ENCODE measurements around the gene PPP2R2C.

PPP2R2C gene

GRCh38 chr4:6343939-6344408, 128.4 kb downstream of the PPP2R2C start:
- Mint-ChIP-seq H3K4me1 (ENCODE audit: low read depth) (no peaks in the 10 kb centered on the region), H3K4me3 (no peak overlapping the region), H3K9me3 (no peaks in the 10 kb centered on the region), H3K27me3 (peaks cover 10% of the 10 kb centered on the region), H3K27ac (no peak overlapping the region), H3K36me3 (ENCODE audit: low read depth) (no peaks in the 10 kb centered on the region)
- intact Hi-C loops (cut with micrococcal nuclease): no loop called here

- Mint-ChIP-seq H3K36me3 (ENCODE audit: low read depth) (no peaks in the 10 kb centered on the region), H3K27me3 (peaks cover 22% of the 10 kb centered on the region), H3K4me3 (no peak overlapping the region), H3K9me3 (no peaks in the 10 kb centered on the region), H3K27ac (no peak overlapping the region), H3K4me1 (ENCODE audit: low read depth) (no peaks in the 10 kb centered on the region)
- intact Hi-C loops (cut with micrococcal nuclease): no loop called here
These were observed 129.7 kb downstream of the PPP2R2C start for GRCh38 chr4:6342530-6343293.

- Mint-ChIP-seq H3K36me3 (ENCODE audit: low read depth) (no peaks in the 10 kb centered on the region), H3K4me1 (ENCODE audit: low read depth) (no peaks in the 10 kb centered on the region), H3K27ac (no peak overlapping the region), H3K27me3 (peaks cover 28% of the 10 kb centered on the region), H3K9me3 (no peaks in the 10 kb centered on the region), H3K4me3 (no peak overlapping the region)
- intact Hi-C loops (cut with micrococcal nuclease): no loop called here
These were observed 130.7 kb downstream of the PPP2R2C start for GRCh38 chr4:6341696-6342095.

- H3K36me3 Mint-ChIP-seq (ENCODE audit: low read depth): no peaks in the 10 kb centered on the region
- intact Hi-C loops (cut with micrococcal nuclease): no loop called here
- peaks cover 30% of the 10 kb centered on the region for H3K27me3 Mint-ChIP-seq
- H3K4me1 Mint-ChIP-seq (ENCODE audit: low read depth): no peaks in the 10 kb centered on the region
- no peak overlapping the region for H3K4me3 Mint-ChIP-seq
- H3K9me3 Mint-ChIP-seq: no peaks in the 10 kb centered on the region
- H3K27ac Mint-ChIP-seq: no peak overlapping the region
These were observed 131.9 kb downstream of the PPP2R2C start for GRCh38 chr4:6340446-6341015.

- intact Hi-C loops (cut with micrococcal nuclease): no loop called here
- H3K9me3 Mint-ChIP-seq: no peaks in the 10 kb centered on the region
- no peaks in the 10 kb centered on the region for H3K4me1 Mint-ChIP-seq (ENCODE audit: low read depth)
- no peaks in the 10 kb centered on the region for H3K36me3 Mint-ChIP-seq (ENCODE audit: low read depth)
- H3K27ac Mint-ChIP-seq: no peak overlapping the region
- no peak overlapping the region for H3K4me3 Mint-ChIP-seq
- peaks cover 33% of the 10 kb centered on the region for H3K27me3 Mint-ChIP-seq
These were observed 132.5 kb downstream of the PPP2R2C start for GRCh38 chr4:6339818-6340445.

- no peak overlapping the region for H3K27ac Mint-ChIP-seq
- H3K4me3 Mint-ChIP-seq: no peak overlapping the region
- intact Hi-C loops (cut with micrococcal nuclease): no loop called here
- no peaks in the 10 kb centered on the region for H3K4me1 Mint-ChIP-seq (ENCODE audit: low read depth)
- no peaks in the 10 kb centered on the region for H3K36me3 Mint-ChIP-seq (ENCODE audit: low read depth)
- H3K9me3 Mint-ChIP-seq: no peaks in the 10 kb centered on the region
- H3K27me3 Mint-ChIP-seq: peaks cover 33% of the 10 kb centered on the region
These were observed 133.2 kb downstream of the PPP2R2C start for GRCh38 chr4:6338951-6339817.

- Mint-ChIP-seq H3K9me3 (no peaks in the 10 kb centered on the region), H3K36me3 (ENCODE audit: low read depth) (no peaks in the 10 kb centered on the region), H3K4me3 (no peak overlapping the region), H3K27ac (no peak overlapping the region), H3K4me1 (ENCODE audit: low read depth) (no peaks in the 10 kb centered on the region), H3K27me3 (peaks cover 33% of the 10 kb centered on the region)
- intact Hi-C loops (cut with micrococcal nuclease): no loop called here
These were observed 134.1 kb downstream of the PPP2R2C start for GRCh38 chr4:6338175-6338950.

- H3K9me3 Mint-ChIP-seq: no peaks in the 10 kb centered on the region
- no peaks in the 10 kb centered on the region for H3K36me3 Mint-ChIP-seq (ENCODE audit: low read depth)
- H3K4me3 Mint-ChIP-seq: no peak overlapping the region
- peaks cover 35% of the 10 kb centered on the region for H3K27me3 Mint-ChIP-seq
- intact Hi-C loops (cut with micrococcal nuclease): no loop called here
- no peak overlapping the region for H3K27ac Mint-ChIP-seq
- H3K4me1 Mint-ChIP-seq (ENCODE audit: low read depth): no peaks in the 10 kb centered on the region
These were observed 135.0 kb downstream of the PPP2R2C start for GRCh38 chr4:6337331-6337935.

- intact Hi-C loops (cut with micrococcal nuclease): no loop called here
- no peaks in the 10 kb centered on the region for H3K9me3 Mint-ChIP-seq
- H3K27ac Mint-ChIP-seq: no peak overlapping the region
- no peaks in the 10 kb centered on the region for H3K4me1 Mint-ChIP-seq (ENCODE audit: low read depth)
- H3K36me3 Mint-ChIP-seq (ENCODE audit: low read depth): no peaks in the 10 kb centered on the region
- H3K4me3 Mint-ChIP-seq: no peak overlapping the region
- peaks cover 36% of the 10 kb centered on the region for H3K27me3 Mint-ChIP-seq
These were observed 136.2 kb downstream of the PPP2R2C start for GRCh38 chr4:6336166-6336565.

- H3K36me3 Mint-ChIP-seq (ENCODE audit: low read depth): no peaks in the 10 kb centered on the region
- no peak overlapping the region for H3K27ac Mint-ChIP-seq
- no peak overlapping the region for H3K4me3 Mint-ChIP-seq
- H3K4me1 Mint-ChIP-seq (ENCODE audit: low read depth): no peaks in the 10 kb centered on the region
- intact Hi-C loops (cut with micrococcal nuclease): no loop called here
- peaks cover 33% of the 10 kb centered on the region for H3K27me3 Mint-ChIP-seq
- no peaks in the 10 kb centered on the region for H3K9me3 Mint-ChIP-seq
These were observed 137.3 kb downstream of the PPP2R2C start for GRCh38 chr4:6335040-6335590.

- no peaks in the 10 kb centered on the region for H3K36me3 Mint-ChIP-seq (ENCODE audit: low read depth)
- H3K9me3 Mint-ChIP-seq: no peaks in the 10 kb centered on the region
- H3K27ac Mint-ChIP-seq: no peak overlapping the region
- H3K27me3 Mint-ChIP-seq: peaks cover 32% of the 10 kb centered on the region
- H3K4me3 Mint-ChIP-seq: no peak overlapping the region
- H3K4me1 Mint-ChIP-seq (ENCODE audit: low read depth): no peaks in the 10 kb centered on the region
- intact Hi-C loops (cut with micrococcal nuclease): no loop called here
These were observed 138.1 kb downstream of the PPP2R2C start for GRCh38 chr4:6334203-6334887.

Measured in dendritic cell treated with granulocyte-macrophage colony-stimulating factor and Interleukin-4, amounts not matched to agents 40 ng/mL and 50 ng/mL, for 4 days (primary cell).